GM12864 (cell line): Measurements from ENCODE around the gene SLC50A1.

ENCODE experiments used
- DNase-seq: peaks from one replicate; pipeline ENCODE4 v3.0.0-alpha.2; 2011; ENCODE audit warnings: low read depth
- H3K4me3 ChIP-seq: 2 replicates; pipeline ENCODE4 v1.5.1; 2011; ENCODE audit warnings: mild to moderate bottlenecking, low read depth, low read length, control low read depth
- CTCF ChIP-seq: IDR thresholded peaks from 2 replicates; pipeline ENCODE4 v1.5.1; 2011; ENCODE audit warnings: low read depth, mild to moderate bottlenecking, moderate library complexity, low read length, control low read depth, inconsistent platforms; ENCODE audit errors: missing control alignments

SLC50A1 gene

GRCh38 chr1:155186067-155186793 lies 50.6 kb downstream of the SLC50A1 start:
- no peak for DNase-seq
- no peak for TF ChIP-seq CTCF
- H3K4me3 ChIP-seq: no peak overlapping the region

GRCh38 chr1:155186794-155187455 lies 51.3 kb downstream of the SLC50A1 start:
- no peak for DNase-seq
- TF ChIP-seq CTCF: no peak
- H3K4me3 ChIP-seq: no peak overlapping the region

- TF ChIP-seq CTCF: no peak
- no peak for DNase-seq
- H3K4me3 ChIP-seq: no peak overlapping the region
Observed at GRCh38 chr1:155187456-155187891, 51.8 kb downstream of the SLC50A1 start.

- no peak overlapping the region for H3K4me3 ChIP-seq
- DNase-seq: no peak
- TF ChIP-seq CTCF: no peak
Observed at GRCh38 chr1:155188268-155188667, 52.6 kb downstream of the SLC50A1 start.
